ENCODE data around the gene HOMER2. TPM values are rescaled to one million over a fixed set of nuclear protein-coding genes. Genes with fewer than 3 reads are reported as not detected.

The HOMER2 gene
- total and polyA plus RNA-seq, 9 of the 15 experiments (the other 6 are each of a cell fraction or from before 2014, with no cell fraction given) = 0.13 to 0.47 (median 0.29) TPM; not detected in 1

GRCh38 chr15:82921939-82922338 lies 30.6 kb downstream of the HOMER2 start:
- CTCF ChIA-PET (ENCODE audit: low intra/inter-chr PET ratio) = no interaction called here
- H3K9ac ChIP-seq (ENCODE audit: insufficient read depth in 1 of 2, low read depth in 2 of 2, low read length in 2 of 2) = no peak overlapping the region
- intact Hi-C loops (cut with micrococcal nuclease) = no loop called here
- peaks cover 41 to 75% of the 10 kb centered on the region in 2 experiments for H3K27me3 ChIP-seq (ENCODE audit: control insufficient read depth in 2 of 2, insufficient read depth in 2 of 2, low read length in 2 of 2)
- no peaks in the 10 kb centered on the region for H3K79me2 ChIP-seq (ENCODE audit: control insufficient read depth, insufficient read depth, low read length)
- in situ Hi-C loops (cut with MboI) = no loop called here
- ATAC-seq = no peak
- H4K20me1 ChIP-seq (replicated peaks; ENCODE audit: control insufficient read depth, insufficient read depth, low read length) = no peaks in the 10 kb centered on the region
- no peak overlapping the region for H3K27ac ChIP-seq (ENCODE audit: extremely low read depth, low read depth, low read length)
- POLR2A ChIA-PET = interaction anchor here (0.7 kb wide), 1 partner anchor 242 kb away, joined by 3 read pairs; no protein-coding TSS in a partner anchor
- DNase-seq (ENCODE audit: extremely low read depth in 1 of 4, low spot score in 3 of 4) = no peak
- no peak overlapping the region for H3K4me3 ChIP-seq
- no peak overlapping the region for H3K4me2 ChIP-seq (ENCODE audit: insufficient read depth, low read length)
- H3K4me1 ChIP-seq (replicated peaks in 1 of 2; ENCODE audit: control insufficient read depth in 2 of 2, insufficient read depth in 2 of 2, low read length in 2 of 2) = no peaks in the 10 kb centered on the region
- no peaks in the 10 kb centered on the region for H3K36me3 ChIP-seq (ENCODE audit: control insufficient read depth, insufficient read depth, low read length)
- no TSS peak for BruUV-seq (replicated peaks)
- no peaks in the 10 kb centered on the region for H3K9me1 ChIP-seq (ENCODE audit: control insufficient read depth, insufficient read depth, low read length)
- FAIRE-seq = no peak
- H3K9me3 ChIP-seq (replicated peaks; ENCODE audit: control insufficient read depth, insufficient read depth, low read depth, low read length) = no peaks in the 10 kb centered on the region
- H2AFZ ChIP-seq (ENCODE audit: low read depth, low read length) = no peak overlapping the region
- TF ChIP-seq KLF16 (IDR thresholded peaks at IDR 0.05) (no peak), STAT5B (CRISPR knock-in tag; IDR thresholded peaks at IDR 0.05) (no peak), ZNF668 (CRISPR knock-in tag; IDR thresholded peaks at IDR 0.05) (no peak), HMGN3 (IDR thresholded peaks at IDR 0.05; ENCODE audit: borderline replicate concordance, extremely low read depth, insufficient read length, low read depth, low read length) (no peak), ZNF41 (CRISPR knock-in tag; conservative IDR thresholded peaks at IDR 0.05) (no peak), MCM2 (IDR thresholded peaks at IDR 0.05; ENCODE audit: low read depth) (no peak), RNF219 (CRISPR knock-in tag; IDR thresholded peaks at IDR 0.05) (no peak), ZZZ3 (IDR thresholded peaks at IDR 0.05) (no peak), ZKSCAN8 (CRISPR knock-in tag; IDR thresholded peaks at IDR 0.05) (no peak), CREB5 (CRISPR knock-in tag; IDR thresholded peaks at IDR 0.05) (no peak), HMG20B (CRISPR knock-in tag; IDR thresholded peaks at IDR 0.05) (no peak), NCOR1 (IDR thresholded peaks at IDR 0.05) (no peak), CBX3 (IDR thresholded peaks at IDR 0.05; ENCODE audit: borderline replicate concordance in 1 of 2, low read length in 2 of 2) (no peak), RBM25 (IDR thresholded peaks at IDR 0.05; ENCODE audit: low read depth, low read length, severe bottlenecking) (no peak), NBN (IDR thresholded peaks at IDR 0.05; ENCODE audit: low read depth) (no peak)

Measured in K562 (cell line).